PC-9 (cell line): ENCODE measurements around the gene ACTL9.

Source experiments
- EZH2 ChIP-seq: fragments of 200-600 bp; sonication (generic); IDR thresholded peaks from 2 replicates; pipeline ENCODE4 v1.8.0; 2017; ENCODE audit warnings: antibody characterized with exemption, low read depth
- TF ChIP-seq, protein P1 (sequence below): fragments of 200-600 bp; sonication (generic); conservative IDR thresholded peaks from 2 replicates; pipeline ENCODE4 v1.6.1; 2017; ENCODE audit warnings: mixed run types, antibody characterized with exemption, mild to moderate bottlenecking, moderate library complexity

DNA sequence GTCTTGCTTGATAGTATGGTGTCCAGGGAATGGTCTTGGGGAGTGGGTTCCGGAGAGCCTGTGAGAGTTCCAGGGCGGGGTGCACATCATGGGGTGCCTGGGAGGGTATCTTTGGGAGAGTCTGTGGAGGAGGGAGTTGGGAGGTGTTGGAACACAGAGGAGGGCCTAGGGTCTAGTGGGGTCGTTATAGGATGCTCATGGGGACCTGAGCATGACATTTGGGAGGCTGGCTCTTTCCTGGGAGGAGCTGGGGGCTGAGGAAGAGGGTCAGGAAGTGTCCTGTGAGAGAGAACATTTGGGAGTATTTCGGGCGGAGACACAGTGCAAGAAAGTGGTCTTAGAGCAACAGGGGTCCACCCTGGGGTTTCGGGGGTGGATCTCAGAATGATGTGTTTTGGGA lies 2.7 kb downstream of the ACTL9 start:
- no peak for TF ChIP-seq EZH2
- TF ChIP-seq, protein P1, sequence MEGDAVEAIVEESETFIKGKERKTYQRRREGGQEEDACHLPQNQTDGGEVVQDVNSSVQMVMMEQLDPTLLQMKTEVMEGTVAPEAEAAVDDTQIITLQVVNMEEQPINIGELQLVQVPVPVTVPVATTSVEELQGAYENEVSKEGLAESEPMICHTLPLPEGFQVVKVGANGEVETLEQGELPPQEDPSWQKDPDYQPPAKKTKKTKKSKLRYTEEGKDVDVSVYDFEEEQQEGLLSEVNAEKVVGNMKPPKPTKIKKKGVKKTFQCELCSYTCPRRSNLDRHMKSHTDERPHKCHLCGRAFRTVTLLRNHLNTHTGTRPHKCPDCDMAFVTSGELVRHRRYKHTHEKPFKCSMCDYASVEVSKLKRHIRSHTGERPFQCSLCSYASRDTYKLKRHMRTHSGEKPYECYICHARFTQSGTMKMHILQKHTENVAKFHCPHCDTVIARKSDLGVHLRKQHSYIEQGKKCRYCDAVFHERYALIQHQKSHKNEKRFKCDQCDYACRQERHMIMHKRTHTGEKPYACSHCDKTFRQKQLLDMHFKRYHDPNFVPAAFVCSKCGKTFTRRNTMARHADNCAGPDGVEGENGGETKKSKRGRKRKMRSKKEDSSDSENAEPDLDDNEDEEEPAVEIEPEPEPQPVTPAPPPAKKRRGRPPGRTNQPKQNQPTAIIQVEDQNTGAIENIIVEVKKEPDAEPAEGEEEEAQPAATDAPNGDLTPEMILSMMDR: no peak
